Effector memory CD4-positive, alpha-beta T cell (primary cell): Measurements from ENCODE around the gene AURKAIP1.

Experiments used
- DNase-seq, 3 donors: peaks; one replicate each; pipeline ENCODE4 v3.0.0-alpha.2; 2020
- H3K27ac ChIP-seq: 2 replicates; pipeline ENCODE4 v1.7.0; 2013; ENCODE audit warnings: mild to moderate bottlenecking, low read length, moderate library complexity; ENCODE audit not compliant: insufficient read depth, poor library complexity, severe bottlenecking
- H3K27me3 ChIP-seq: replicated peaks from 2 replicates; pipeline ENCODE4 v1.7.0; 2013; ENCODE audit warnings: mild to moderate bottlenecking, low read length; ENCODE audit not compliant: insufficient read depth, control insufficient read depth, poor library complexity, severe bottlenecking
- H3K36me3 ChIP-seq: 2 replicates; pipeline ENCODE4 v1.7.0; 2013; ENCODE audit warnings: mild to moderate bottlenecking, low read length, moderate library complexity; ENCODE audit not compliant: control insufficient read depth, insufficient read depth
- H3K4me1 ChIP-seq: 2 replicates; pipeline ENCODE4 v1.7.0; 2013; ENCODE audit warnings: low read length, mild to moderate bottlenecking; ENCODE audit not compliant: control insufficient read depth, insufficient read depth, poor library complexity, severe bottlenecking
- H3K4me3 ChIP-seq: 2 replicates; pipeline ENCODE4 v1.7.0; 2013; ENCODE audit warnings: low read length, low read depth, mild to moderate bottlenecking; ENCODE audit not compliant: insufficient read depth, poor library complexity, severe bottlenecking
- H3K9me3 ChIP-seq: 2 replicates; pipeline ENCODE4 v1.7.0; 2013; ENCODE audit warnings: mild to moderate bottlenecking, low read length, moderate library complexity; ENCODE audit not compliant: control insufficient read depth

Gene AURKAIP1

DNA sequence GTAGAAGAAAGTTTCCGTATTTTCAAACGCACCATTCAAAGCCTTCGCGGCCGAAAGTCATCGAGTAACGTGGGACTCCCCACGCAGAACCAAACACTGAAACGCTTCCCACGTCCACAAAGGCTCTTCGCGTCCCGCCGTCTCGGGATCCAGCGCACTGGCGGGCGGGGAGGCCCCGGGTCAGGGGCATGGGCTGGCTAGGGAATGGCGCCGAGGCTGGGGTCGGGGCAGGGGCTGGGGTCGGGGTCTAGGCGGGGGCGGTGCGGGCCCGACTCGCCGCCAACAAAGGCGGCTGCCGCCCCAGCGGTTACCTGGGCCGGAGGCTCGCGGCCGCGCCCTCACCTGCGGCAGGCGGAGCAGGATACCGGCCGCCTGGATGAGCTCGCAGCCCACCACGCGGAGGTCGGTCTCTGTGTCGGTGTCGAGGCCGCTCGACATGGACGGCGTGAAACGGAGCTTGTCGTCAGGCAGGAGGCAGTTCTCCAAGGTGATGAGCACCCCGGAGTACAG is 23.7 kb upstream of the AURKAIP1 start:
- peak overlapping the region; percentile 80 for H3K27ac ChIP-seq
- peak overlapping the region; percentile 90 for H3K4me3 ChIP-seq
- H3K36me3 ChIP-seq = peaks cover 48% of the 10 kb centered on the region
- H3K9me3 ChIP-seq = no peaks in the 10 kb centered on the region
- no peaks in the 10 kb centered on the region for H3K27me3 ChIP-seq
- H3K4me1 ChIP-seq = peaks cover 28% of the 10 kb centered on the region
- no peak for DNase-seq

- Histone ChIP-seq H3K27ac (peak overlapping the region; percentile 80), H3K27me3 (no peaks in the 10 kb centered on the region), H3K9me3 (no peaks in the 10 kb centered on the region), H3K36me3 (peaks cover 51% of the 10 kb centered on the region), H3K4me3 (peak overlapping the region; percentile 90), H3K4me1 (peaks cover 28% of the 10 kb centered on the region)
- DNase-seq = no peak
These were observed 23.0 kb upstream of the AURKAIP1 start for GRCh38 chr1:1397839-1398523.

GRCh38 chr1:1395166-1395565 is 20.2 kb upstream of the AURKAIP1 start:
- Histone ChIP-seq H3K27ac (no peak overlapping the region), H3K4me3 (no peak overlapping the region), H3K36me3 (peaks cover 67% of the 10 kb centered on the region), H3K4me1 (peaks cover 19% of the 10 kb centered on the region), H3K9me3 (no peaks in the 10 kb centered on the region), H3K27me3 (no peaks in the 10 kb centered on the region)
- DNase-seq = no peak

- peaks cover 14% of the 10 kb centered on the region for H3K4me1 ChIP-seq
- DNase-seq = no peak
- peaks cover 77% of the 10 kb centered on the region for H3K36me3 ChIP-seq
- H3K27ac ChIP-seq = no peak overlapping the region
- no peaks in the 10 kb centered on the region for H3K27me3 ChIP-seq
- H3K4me3 ChIP-seq = no peak overlapping the region
- H3K9me3 ChIP-seq = no peaks in the 10 kb centered on the region
These were observed 19.1 kb upstream of the AURKAIP1 start for GRCh38 chr1:1394116-1394515.

GRCh38 chr1:1393428-1393827 is 18.4 kb upstream of the AURKAIP1 start:
- no peak overlapping the region for H3K4me3 ChIP-seq

DNA sequence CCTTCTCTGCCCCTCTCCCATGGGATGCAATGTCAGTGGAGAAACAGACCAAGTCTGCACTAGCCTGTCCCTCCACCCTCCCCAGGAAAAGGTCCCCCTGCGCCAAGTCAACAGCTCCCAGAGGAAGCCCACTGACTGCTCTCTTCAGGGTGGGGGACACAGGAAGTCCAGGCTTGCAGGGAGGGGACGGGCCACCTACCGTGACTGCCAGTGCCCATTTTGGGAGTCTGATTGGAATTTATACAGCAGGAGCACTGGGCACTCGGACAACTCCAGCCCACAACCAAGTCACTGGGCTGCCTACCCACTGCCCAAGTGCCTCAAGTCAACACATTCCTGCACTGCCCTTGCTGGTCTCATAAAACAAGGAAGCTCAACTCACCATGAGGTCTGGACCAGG is 18.0 kb upstream of the AURKAIP1 start:
- Histone ChIP-seq H3K4me3 (no peak overlapping the region), H3K36me3 (peaks cover 83% of the 10 kb centered on the region), H3K4me1 (peaks cover 7% of the 10 kb centered on the region), H3K27ac (no peak overlapping the region), H3K9me3 (no peaks in the 10 kb centered on the region), H3K27me3 (no peaks in the 10 kb centered on the region)
- no peak for DNase-seq

More at GRCh38 chr1:1393428-1393827, 18.4 kb upstream of the AURKAIP1 start:
- peaks cover 81% of the 10 kb centered on the region for H3K36me3 ChIP-seq
- no peaks in the 10 kb centered on the region for H3K9me3 ChIP-seq
- no peaks in the 10 kb centered on the region for H3K27me3 ChIP-seq
- H3K4me1 ChIP-seq = peaks cover 11% of the 10 kb centered on the region
- H3K27ac ChIP-seq = no peak overlapping the region
- no peak for DNase-seq

- DNase-seq = no peak
- peaks cover 89% of the 10 kb centered on the region for H3K36me3 ChIP-seq
These were observed 16.2 kb upstream of the AURKAIP1 start for GRCh38 chr1:1391225-1391624.

GRCh38 chr1:1390675-1391074 is 15.7 kb upstream of the AURKAIP1 start:
- DNase-seq = no peak
- Histone ChIP-seq H3K27ac (no peak overlapping the region), H3K4me1 (no peaks in the 10 kb centered on the region), H3K4me3 (no peak overlapping the region), H3K27me3 (no peaks in the 10 kb centered on the region), H3K9me3 (no peaks in the 10 kb centered on the region), H3K36me3 (peaks cover 94% of the 10 kb centered on the region)

More at GRCh38 chr1:1391225-1391624, 16.2 kb upstream of the AURKAIP1 start:
- Histone ChIP-seq H3K27ac (no peak overlapping the region), H3K9me3 (no peaks in the 10 kb centered on the region), H3K4me1 (no peaks in the 10 kb centered on the region), H3K27me3 (no peaks in the 10 kb centered on the region), H3K4me3 (no peak overlapping the region)

DNA sequence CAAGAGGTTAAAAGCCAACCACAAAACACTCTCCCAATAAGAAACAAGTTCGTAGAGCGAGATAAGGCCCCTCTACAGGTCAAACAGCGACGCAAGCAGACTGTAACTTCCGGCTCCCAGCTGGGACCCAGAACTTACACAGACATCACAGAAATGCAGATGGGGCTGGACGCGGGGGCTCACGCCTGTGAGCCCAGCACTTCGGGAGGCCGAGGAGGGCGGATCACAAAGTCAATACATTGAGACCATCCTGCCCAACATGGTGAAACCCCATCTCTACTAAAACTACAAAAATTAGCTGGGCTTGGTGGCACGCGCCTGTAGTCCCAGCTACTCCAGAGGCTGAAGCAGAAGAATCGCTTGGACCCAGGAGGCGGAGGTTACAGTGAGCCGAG is 13.1 kb upstream of the AURKAIP1 start:
- H3K4me1 ChIP-seq = no peaks in the 10 kb centered on the region
- no peak overlapping the region for H3K4me3 ChIP-seq
- no peak overlapping the region for H3K27ac ChIP-seq
- peaks cover 74% of the 10 kb centered on the region for H3K36me3 ChIP-seq
- no peaks in the 10 kb centered on the region for H3K27me3 ChIP-seq
- H3K9me3 ChIP-seq = no peaks in the 10 kb centered on the region
- no peak for DNase-seq

- no peak overlapping the region for H3K4me3 ChIP-seq
- no peaks in the 10 kb centered on the region for H3K27me3 ChIP-seq
- no peak overlapping the region for H3K27ac ChIP-seq
- H3K36me3 ChIP-seq = peaks cover 67% of the 10 kb centered on the region
- DNase-seq = no peak
- no peaks in the 10 kb centered on the region for H3K9me3 ChIP-seq
- no peaks in the 10 kb centered on the region for H3K4me1 ChIP-seq
These were observed 12.4 kb upstream of the AURKAIP1 start for GRCh38 chr1:1387098-1388077.
